ENCODE results near the gene PACRG.

PACRG gene

GRCh38 chr6:162882801-162883481, 155.2 kb downstream of the PACRG start:
- no peak for DNase-seq (ENCODE audit: low read depth)
- no peak for TF ChIP-seq CTCF (conservative IDR thresholded peaks at IDR 0.05; ENCODE audit: low read depth, low read length)
- no peak overlapping the region for H3K4me3 ChIP-seq (ENCODE audit: low read depth, low read length)

- no peak for TF ChIP-seq CTCF (conservative IDR thresholded peaks at IDR 0.05; ENCODE audit: low read depth, low read length)
- no peak for DNase-seq (ENCODE audit: low read depth)
- no peak overlapping the region for H3K4me3 ChIP-seq (ENCODE audit: low read depth, low read length)
Measured at GRCh38 chr6:162887981-162888689, 160.4 kb downstream of the PACRG start.

GRCh38 chr6:162889303-162889702, 161.5 kb downstream of the PACRG start:
- no peak overlapping the region for H3K4me3 ChIP-seq (ENCODE audit: low read depth, low read length)
- no peak for DNase-seq (ENCODE audit: low read depth)
- TF ChIP-seq CTCF (conservative IDR thresholded peaks at IDR 0.05; ENCODE audit: low read depth, low read length) = no peak

GRCh38 chr6:162898011-162898410, 170.2 kb downstream of the PACRG start:
- no peak overlapping the region for H3K4me3 ChIP-seq (ENCODE audit: low read depth, low read length)
- DNase-seq (ENCODE audit: low read depth) = no peak
- no peak for TF ChIP-seq CTCF (conservative IDR thresholded peaks at IDR 0.05; ENCODE audit: low read depth, low read length)

GRCh38 chr6:162899148-162899547, 171.4 kb downstream of the PACRG start:
- no peak for DNase-seq (ENCODE audit: low read depth)
- H3K4me3 ChIP-seq (ENCODE audit: low read depth, low read length) = no peak overlapping the region
- no peak for TF ChIP-seq CTCF (conservative IDR thresholded peaks at IDR 0.05; ENCODE audit: low read depth, low read length)

- no peak for TF ChIP-seq CTCF (conservative IDR thresholded peaks at IDR 0.05; ENCODE audit: low read depth, low read length)
- no peak for DNase-seq (ENCODE audit: low read depth)
- no peak overlapping the region for H3K4me3 ChIP-seq (ENCODE audit: low read depth, low read length)
Measured at GRCh38 chr6:162900503-162900902, 172.7 kb downstream of the PACRG start.

All from choroid plexus epithelial cell (primary cell).